Muscle of back (tissue), 11 donors: ENCODE data around the gene DNAAF1. TPM values are rescaled to one million over a fixed set of nuclear protein-coding genes. Genes with fewer than 3 reads are reported as not detected.
A peak's percentile ranks its signal among the peaks of the same experiment; 100 is the strongest.

Experiments used
- DNase-seq, 3 donors: peaks; one replicate each; pipeline versions ENCODE4 v3.0.0 to v3.0.0-alpha.2; 2013
- polyA plus RNA-seq, 10 donors: library from polyadenylated mRNA; unstranded; fragments of 120-200 nt; gene quantifications; one replicate each; pipeline ENCODE4 v1.2.1, GENCODE V29; 2013; ENCODE audit not compliant: insufficient read length in 10 of 10

Gene DNAAF1
- polyA plus RNA-seq, 10 donors: 0.09 to 1.3 (median 0.37) TPM

- DNase-seq: no peak
Observed at GRCh38 chr16:84119368-84119767, 25.7 kb upstream of the DNAAF1 start.

GRCh38 chr16:84120023-84120422 lies 25.1 kb upstream of the DNAAF1 start:
- DNase-seq: no peak

GRCh38 chr16:84121007-84121406 lies 24.1 kb upstream of the DNAAF1 start:
- no peak for DNase-seq

- no peak for DNase-seq
Observed at GRCh38 chr16:84124257-84125073, 20.6 kb upstream of the DNAAF1 start.

GRCh38 chr16:84131117-84131516 lies 14.0 kb upstream of the DNAAF1 start:
- DNase-seq: no peak

- DNase-seq: no peak
Observed at GRCh38 chr16:84132527-84133285, 12.4 kb upstream of the DNAAF1 start.

GRCh38 chr16:84136331-84137125 lies 8.6 kb upstream of the DNAAF1 start:
- no peak for DNase-seq

GRCh38 chr16:84137287-84137686 lies 7.8 kb upstream of the DNAAF1 start:
- no peak for DNase-seq

GRCh38 chr16:84137769-84138357 lies 7.2 kb upstream of the DNAAF1 start:
- no peak for DNase-seq

- DNase-seq: no peak
Observed at GRCh38 chr16:84138500-84138823, 6.6 kb upstream of the DNAAF1 start.

GRCh38 chr16:84138824-84139627 lies 6.1 kb upstream of the DNAAF1 start:
- no peak for DNase-seq

- no peak for DNase-seq
Observed at GRCh38 chr16:84139628-84140258, 5.4 kb upstream of the DNAAF1 start.

- no peak for DNase-seq
Observed at GRCh38 chr16:84141143-84141670, 3.9 kb upstream of the DNAAF1 start.

- DNase-seq: no peak
Observed at GRCh38 chr16:84143081-84143480, 2.0 kb upstream of the DNAAF1 start.

- no peak for DNase-seq
Observed at GRCh38 chr16:84143784-84144199, 1.3 kb upstream of the DNAAF1 start.

GRCh38 chr16:84144209-84144858 lies 774 bp upstream of the DNAAF1 start:
- peak in 2 of 3 donors; percentile 27 to 59 for DNase-seq

- no peak for DNase-seq
Observed at GRCh38 chr16:84150926-84151325, 5.8 kb downstream of the DNAAF1 start.

- DNase-seq: no peak
Observed at GRCh38 chr16:84153660-84154214, 8.6 kb downstream of the DNAAF1 start.

GRCh38 chr16:84155226-84155625 lies 10.1 kb downstream of the DNAAF1 start:
- DNase-seq: no peak

GRCh38 chr16:84155771-84156170 lies 10.7 kb downstream of the DNAAF1 start:
- DNase-seq: no peak
